Mesodermal cell (in vitro differentiated cells): Measurements from ENCODE around the gene ATP8B3.

Experiments used
- H3K27ac ChIP-seq: 2 replicates; pipeline ENCODE4 v1.7.0; 2013; ENCODE audit warnings: mild to moderate bottlenecking, low read depth, low read length, moderate library complexity; ENCODE audit not compliant: severe bottlenecking
- H3K36me3 ChIP-seq: 2 replicates; pipeline ENCODE4 v1.7.1; 2013; ENCODE audit warnings: mild to moderate bottlenecking, low read length, moderate library complexity; ENCODE audit not compliant: control insufficient read depth, insufficient read depth
- H3K4me1 ChIP-seq: one replicate; pipeline ENCODE4 v1.7.1; 2013; ENCODE audit warnings: mild to moderate bottlenecking, low read length; ENCODE audit not compliant: insufficient read depth, control insufficient read depth, poor library complexity, severe bottlenecking
- H3K4me3 ChIP-seq: 2 replicates; pipeline ENCODE4 v1.7.0; 2013; ENCODE audit warnings: low read length, control low read depth, mild to moderate bottlenecking; ENCODE audit not compliant: insufficient read depth, poor library complexity, severe bottlenecking; ENCODE audit errors: extremely low read depth
- H3K9me3 ChIP-seq: 2 replicates; pipeline ENCODE4 v1.7.1; 2013; ENCODE audit warnings: mild to moderate bottlenecking, low read length, moderate library complexity; ENCODE audit not compliant: control insufficient read depth
- WGBS, 2 experiments: methylation state at CpG; one replicate each; pipeline ENCODE4 v1.1.5; 2013; ENCODE audit warnings: missing lambda C conversion rate in 2 of 2; ENCODE audit not compliant: insufficient coverage in 2 of 2; 5-methylcytosine and 5-hydroxymethylcytosine counted together

The ATP8B3 gene

GRCh38 chr19:1757468-1758230 is 54.4 kb downstream of the ATP8B3 start:
- no peaks in the 10 kb centered on the region for H3K9me3 ChIP-seq
- H3K4me1 ChIP-seq = peaks cover 5% of the 10 kb centered on the region
- H3K27ac ChIP-seq = no peak overlapping the region
- no peak overlapping the region for H3K4me3 ChIP-seq
- H3K36me3 ChIP-seq = no peaks in the 10 kb centered on the region
- WGBS, 2 experiments = 2 to 4% methylated on average over 44 to 74 of the region's 86 CpGs

GRCh38 chr19:1756705-1757465 is 55.2 kb downstream of the ATP8B3 start:
- WGBS, 2 experiments = 8% methylated on average over 25 to 28 of the region's 29 CpGs
- H3K27ac ChIP-seq = no peak overlapping the region
- no peaks in the 10 kb centered on the region for H3K36me3 ChIP-seq
- H3K9me3 ChIP-seq = no peaks in the 10 kb centered on the region
- no peak overlapping the region for H3K4me3 ChIP-seq
- H3K4me1 ChIP-seq = peaks cover 5% of the 10 kb centered on the region

GRCh38 chr19:1756264-1756663 is 55.8 kb downstream of the ATP8B3 start:
- Histone ChIP-seq H3K4me3 (no peak overlapping the region), H3K9me3 (no peaks in the 10 kb centered on the region), H3K27ac (no peak overlapping the region), H3K36me3 (no peaks in the 10 kb centered on the region), H3K4me1 (peaks cover 5% of the 10 kb centered on the region)
- 5 to 10% methylated on average over 16 to 17 of the region's 20 CpGs for WGBS, 2 experiments

GRCh38 chr19:1755467-1756171 is 56.5 kb downstream of the ATP8B3 start:
- Histone ChIP-seq H3K4me3 (no peak overlapping the region), H3K36me3 (no peaks in the 10 kb centered on the region), H3K4me1 (peaks cover 5% of the 10 kb centered on the region), H3K9me3 (no peaks in the 10 kb centered on the region), H3K27ac (no peak overlapping the region)
- 0 to 1% methylated on average over 33 to 40 of the region's 43 CpGs for WGBS, 2 experiments

GRCh38 chr19:1754636-1755466 is 57.2 kb downstream of the ATP8B3 start:
- no peaks in the 10 kb centered on the region for H3K36me3 ChIP-seq
- peaks cover 5% of the 10 kb centered on the region for H3K4me1 ChIP-seq
- WGBS, 2 experiments = 1 to 2% methylated on average over 43 to 61 of the region's 80 CpGs
- no peak overlapping the region for H3K27ac ChIP-seq
- H3K9me3 ChIP-seq = no peaks in the 10 kb centered on the region
- no peak overlapping the region for H3K4me3 ChIP-seq

- Histone ChIP-seq H3K9me3 (no peaks in the 10 kb centered on the region), H3K36me3 (no peaks in the 10 kb centered on the region), H3K4me1 (peaks cover 5% of the 10 kb centered on the region), H3K4me3 (no peak overlapping the region), H3K27ac (no peak overlapping the region)
- WGBS, 2 experiments = 2 to 3% methylated on average over 75 to 97 of the region's 105 CpGs
These were observed 57.9 kb downstream of the ATP8B3 start for GRCh38 chr19:1754018-1754635.

GRCh38 chr19:1752757-1753728 is 59.0 kb downstream of the ATP8B3 start, which contains the start of gene ONECUT3:
ONECUT3 (plus strand) TSS chr19:1753506; CDS start chr19:1753663, 157 bp downstream.
- no peaks in the 10 kb centered on the region for H3K36me3 ChIP-seq
- no peaks in the 10 kb centered on the region for H3K9me3 ChIP-seq
- WGBS, 2 experiments = 4 to 5% methylated on average over 36 to 67 of the region's 77 CpGs
- no peak within 1 kb of the TSS for H3K27ac ChIP-seq
- peaks cover 13% of the 10 kb centered on the region for H3K4me1 ChIP-seq
- no peak within 1 kb of the TSS for H3K4me3 ChIP-seq

- Histone ChIP-seq H3K4me3 (no peak overlapping the region), H3K4me1 (peaks cover 16% of the 10 kb centered on the region), H3K36me3 (no peaks in the 10 kb centered on the region), H3K27ac (no peak overlapping the region), H3K9me3 (no peaks in the 10 kb centered on the region)
- 7 to 14% methylated on average over 10 to 12 of the region's 16 CpGs for WGBS, 2 experiments
These were observed 59.9 kb downstream of the ATP8B3 start for GRCh38 chr19:1752009-1752756.
